GM12865 (cell line): ENCODE results near the gene PEF1.

Experiments
- DNase-seq: peaks from one replicate; pipeline ENCODE4 v3.0.0; 2010; ENCODE audit warnings: low read depth
- H3K4me3 ChIP-seq: 2 replicates; pipeline ENCODE4 v1.5.1; 2011; ENCODE audit warnings: mild to moderate bottlenecking, low read depth, low read length, control low read depth
- TF ChIP-seq, protein P1 (sequence below): IDR thresholded peaks from 2 replicates; pipeline ENCODE4 v1.5.1; 2011; ENCODE audit warnings: low read length, control low read depth, low read depth, inconsistent platforms; ENCODE audit not compliant: insufficient read depth; ENCODE audit errors: missing control alignments

PEF1 gene

DNA sequence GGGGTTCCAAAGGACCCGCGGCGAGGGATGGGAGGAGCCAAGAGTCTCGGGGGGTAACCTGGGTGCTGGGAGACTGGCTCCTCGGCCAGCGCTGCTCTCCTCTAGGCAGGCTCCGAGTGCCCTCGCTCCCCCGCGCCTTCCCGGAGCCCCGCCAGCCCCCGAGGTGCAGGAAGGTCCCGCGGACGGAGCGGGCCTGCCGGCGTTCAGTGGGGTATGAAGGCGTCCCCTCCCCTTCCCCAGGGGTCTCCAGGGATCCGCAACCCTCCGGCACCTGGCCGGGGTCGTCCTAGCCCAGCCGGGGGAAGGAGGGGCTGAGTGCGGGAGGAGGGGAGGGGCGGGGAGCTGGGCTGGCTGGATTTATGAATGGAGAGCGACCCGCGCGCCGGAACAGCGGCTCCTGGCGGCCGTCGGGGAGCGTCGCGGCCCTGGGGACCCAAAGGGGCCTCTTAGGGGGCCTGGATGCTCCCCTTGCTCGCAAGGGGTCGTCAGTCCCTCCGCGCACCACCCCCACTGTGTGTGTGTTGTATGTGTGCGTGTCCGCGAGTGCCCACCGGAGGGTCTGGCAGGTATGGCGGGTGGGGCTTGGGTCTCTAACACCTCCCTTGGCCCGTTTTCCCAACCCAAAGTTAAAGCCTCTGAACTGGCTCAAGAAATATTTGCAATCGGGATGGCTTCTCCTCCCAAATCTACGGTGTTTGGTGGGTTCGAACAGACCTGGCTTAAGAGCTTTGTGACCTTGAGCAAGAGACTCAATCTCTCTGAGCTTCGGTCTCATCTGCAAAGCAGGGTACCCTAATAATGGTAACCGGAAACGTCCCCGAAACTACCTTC lies 26.5 kb downstream of the PEF1 start:
- H3K4me3 ChIP-seq: peak overlapping the region; percentile 35
- TF ChIP-seq, protein P1, sequence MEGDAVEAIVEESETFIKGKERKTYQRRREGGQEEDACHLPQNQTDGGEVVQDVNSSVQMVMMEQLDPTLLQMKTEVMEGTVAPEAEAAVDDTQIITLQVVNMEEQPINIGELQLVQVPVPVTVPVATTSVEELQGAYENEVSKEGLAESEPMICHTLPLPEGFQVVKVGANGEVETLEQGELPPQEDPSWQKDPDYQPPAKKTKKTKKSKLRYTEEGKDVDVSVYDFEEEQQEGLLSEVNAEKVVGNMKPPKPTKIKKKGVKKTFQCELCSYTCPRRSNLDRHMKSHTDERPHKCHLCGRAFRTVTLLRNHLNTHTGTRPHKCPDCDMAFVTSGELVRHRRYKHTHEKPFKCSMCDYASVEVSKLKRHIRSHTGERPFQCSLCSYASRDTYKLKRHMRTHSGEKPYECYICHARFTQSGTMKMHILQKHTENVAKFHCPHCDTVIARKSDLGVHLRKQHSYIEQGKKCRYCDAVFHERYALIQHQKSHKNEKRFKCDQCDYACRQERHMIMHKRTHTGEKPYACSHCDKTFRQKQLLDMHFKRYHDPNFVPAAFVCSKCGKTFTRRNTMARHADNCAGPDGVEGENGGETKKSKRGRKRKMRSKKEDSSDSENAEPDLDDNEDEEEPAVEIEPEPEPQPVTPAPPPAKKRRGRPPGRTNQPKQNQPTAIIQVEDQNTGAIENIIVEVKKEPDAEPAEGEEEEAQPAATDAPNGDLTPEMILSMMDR: peak; percentile 81

DNA sequence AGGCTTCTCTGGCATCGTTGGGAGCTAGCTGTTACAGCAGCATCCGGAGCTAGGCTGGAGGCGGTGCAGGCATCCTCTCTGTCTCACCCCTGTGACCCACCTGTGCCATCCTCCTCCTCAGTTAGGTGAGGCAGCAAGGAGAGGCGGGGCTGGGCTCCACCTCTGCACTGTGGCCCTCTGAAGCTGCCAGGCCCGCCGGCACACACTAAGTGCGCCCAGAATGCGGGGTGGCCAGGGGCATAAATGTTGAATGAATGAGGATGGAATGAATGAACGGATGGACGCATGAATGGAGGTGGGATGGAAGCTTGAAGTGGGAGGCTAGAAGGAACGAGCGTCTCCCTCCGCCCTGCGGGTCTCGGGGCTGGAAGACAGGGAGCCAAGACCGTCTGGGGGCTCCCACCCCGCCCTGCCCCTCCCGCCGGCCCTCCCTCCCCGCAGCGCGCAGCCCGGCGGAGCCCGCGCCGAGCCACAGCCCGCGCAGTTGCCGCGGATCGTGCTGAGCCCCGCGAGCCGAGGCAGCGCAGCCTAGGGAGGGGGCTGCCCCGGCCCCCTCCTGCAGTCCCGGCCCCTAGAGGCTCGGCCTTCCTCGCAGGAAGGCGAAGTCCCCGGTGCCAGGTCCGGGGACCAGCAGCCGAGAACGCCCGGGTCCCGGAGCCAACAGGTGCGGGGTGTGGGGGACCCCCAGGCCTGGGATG lies 27.3 kb downstream of the PEF1 start, which contains the start of gene HCRTR1:
HCRTR1 (plus strand) TSS at position 472 of the 698 bp plus-strand sequence. CDS start 1,504 bp downstream, outside the sequence.
- TF ChIP-seq, protein P1: no peak
- DNase-seq: no peak
- peak within 1 kb of the TSS; percentile 35 for H3K4me3 ChIP-seq

More for the DNA sequence above, 26.5 kb downstream of the PEF1 start:
- DNase-seq: peak; percentile 56

DNA sequence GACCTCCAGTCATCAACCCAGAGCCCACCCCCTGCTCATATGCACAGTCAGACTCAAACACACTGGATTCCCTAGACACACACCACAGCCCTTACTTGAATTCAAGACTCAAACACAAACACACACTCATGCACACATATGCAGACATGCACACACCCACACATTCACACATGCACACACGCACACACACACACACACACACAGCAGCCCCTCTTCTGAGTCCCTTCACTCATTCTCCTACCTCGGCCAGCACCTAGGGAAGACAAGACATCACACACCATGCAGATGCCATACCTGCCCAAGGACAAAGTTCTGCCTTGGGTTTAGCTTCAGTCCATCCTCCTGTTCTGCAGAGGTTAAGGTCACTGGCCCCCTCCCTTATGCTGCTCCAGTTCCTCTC lies 28.7 kb downstream of the PEF1 start:
- TF ChIP-seq, protein P1: no peak
- no peak overlapping the region for H3K4me3 ChIP-seq
- DNase-seq: no peak

DNA sequence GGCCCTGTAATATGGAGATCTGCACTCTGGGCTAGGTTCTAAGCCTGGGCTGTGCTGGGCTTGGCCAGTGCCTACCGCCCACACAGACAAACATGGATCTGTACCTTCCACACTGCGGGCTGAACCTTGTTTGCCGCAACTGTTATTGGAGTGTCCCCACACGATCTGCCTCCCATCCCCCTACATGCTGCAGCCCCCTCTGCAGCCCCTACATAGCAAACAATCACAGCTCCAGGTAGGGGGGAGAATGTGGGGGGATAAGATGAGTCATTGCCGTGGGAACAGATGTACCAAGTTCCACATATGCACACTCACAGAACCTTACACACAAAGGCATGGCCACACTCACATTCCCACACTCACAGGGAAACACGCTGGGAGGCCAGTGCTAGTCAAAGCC lies 29.3 kb downstream of the PEF1 start:
- no peak overlapping the region for H3K4me3 ChIP-seq
- DNase-seq: no peak
- TF ChIP-seq, protein P1: no peak

DNA sequence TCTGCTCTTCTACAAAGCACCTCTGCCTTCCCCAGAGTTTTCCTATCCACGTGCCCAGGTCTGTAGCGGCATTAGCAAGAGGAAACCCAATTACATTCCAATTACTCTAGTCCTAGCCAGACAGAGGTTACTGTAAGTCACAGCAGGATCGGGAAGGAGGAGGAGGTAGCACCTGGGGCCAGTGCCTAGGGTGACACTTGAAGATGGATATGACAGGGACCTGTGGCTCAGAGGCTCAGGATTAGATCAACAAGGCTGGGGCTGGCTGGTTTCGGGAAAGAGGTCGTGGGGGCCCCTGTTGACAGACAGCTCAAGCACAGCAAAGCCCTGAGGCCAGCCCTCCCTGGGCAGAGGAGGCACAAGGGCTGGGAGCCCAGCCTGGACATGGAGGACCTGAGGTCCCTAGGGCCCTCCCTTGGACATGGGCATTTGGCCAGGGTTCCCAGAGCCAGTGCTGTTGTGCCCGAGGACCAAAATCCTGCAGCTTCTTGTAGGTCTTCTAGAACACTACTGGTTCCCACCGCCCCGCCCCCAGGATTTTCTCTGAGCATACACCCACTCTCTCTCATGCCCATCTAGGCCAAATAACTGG lies 30.2 kb downstream of the PEF1 start:
- TF ChIP-seq, protein P1: no peak
- no peak overlapping the region for H3K4me3 ChIP-seq
- no peak for DNase-seq

DNA sequence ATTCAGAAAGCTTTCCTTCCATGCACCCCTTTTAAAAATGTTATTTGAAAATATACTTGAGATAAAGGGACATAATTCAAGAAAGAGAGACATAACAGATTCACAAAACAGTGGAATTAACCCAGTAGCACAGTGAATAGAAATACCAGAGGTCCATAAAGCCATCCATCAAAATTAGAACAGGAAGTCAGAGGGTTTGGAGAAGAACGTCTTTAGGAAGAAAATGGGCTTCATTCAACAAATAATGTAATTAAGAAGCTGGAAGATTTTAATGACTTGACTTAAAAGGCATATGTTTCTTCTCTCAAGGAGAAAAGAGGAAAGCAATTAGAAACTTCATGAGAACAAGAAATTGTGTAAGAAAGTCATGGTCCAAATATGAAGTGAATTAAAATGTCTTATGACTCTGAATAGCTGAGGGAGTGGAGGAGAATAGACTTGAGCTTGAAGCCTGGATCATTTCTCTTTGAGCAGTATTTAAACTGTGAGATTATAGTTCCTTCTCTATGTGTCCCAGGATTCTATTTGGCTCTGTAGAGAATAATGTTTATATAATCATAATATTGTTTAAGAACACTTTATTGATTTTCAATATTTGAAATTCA lies 35.1 kb downstream of the PEF1 start:
- H3K4me3 ChIP-seq: no peak overlapping the region
- TF ChIP-seq, protein P1: no peak
- DNase-seq: no peak
